Testis (tissue), 2 donors: ENCODE results near the gene SBF1.

Experiments used
- POLR2A ChIP-seq: fragments of 450-650 bp; IDR thresholded peaks from one replicate; pipeline ENCODE4 v1.6.1; 2017; ENCODE audit warnings: antibody characterized with exemption, mild to moderate bottlenecking, moderate library complexity
- TF ChIP-seq, protein P1 (sequence below), 3 experiments: fragments of 450-650 bp in 2 of 3; fragments of 200-600 bp in 1 of 3; sonication (generic) in 1 of 3; IDR thresholded peaks; one replicate each; pipeline ENCODE4 v1.5.1; 2016 to 2019; ENCODE audit warnings: antibody characterized with exemption in 3 of 3, mild to moderate bottlenecking in 2 of 3, moderate library complexity in 1 of 3

- TF ChIP-seq, protein P1, sequence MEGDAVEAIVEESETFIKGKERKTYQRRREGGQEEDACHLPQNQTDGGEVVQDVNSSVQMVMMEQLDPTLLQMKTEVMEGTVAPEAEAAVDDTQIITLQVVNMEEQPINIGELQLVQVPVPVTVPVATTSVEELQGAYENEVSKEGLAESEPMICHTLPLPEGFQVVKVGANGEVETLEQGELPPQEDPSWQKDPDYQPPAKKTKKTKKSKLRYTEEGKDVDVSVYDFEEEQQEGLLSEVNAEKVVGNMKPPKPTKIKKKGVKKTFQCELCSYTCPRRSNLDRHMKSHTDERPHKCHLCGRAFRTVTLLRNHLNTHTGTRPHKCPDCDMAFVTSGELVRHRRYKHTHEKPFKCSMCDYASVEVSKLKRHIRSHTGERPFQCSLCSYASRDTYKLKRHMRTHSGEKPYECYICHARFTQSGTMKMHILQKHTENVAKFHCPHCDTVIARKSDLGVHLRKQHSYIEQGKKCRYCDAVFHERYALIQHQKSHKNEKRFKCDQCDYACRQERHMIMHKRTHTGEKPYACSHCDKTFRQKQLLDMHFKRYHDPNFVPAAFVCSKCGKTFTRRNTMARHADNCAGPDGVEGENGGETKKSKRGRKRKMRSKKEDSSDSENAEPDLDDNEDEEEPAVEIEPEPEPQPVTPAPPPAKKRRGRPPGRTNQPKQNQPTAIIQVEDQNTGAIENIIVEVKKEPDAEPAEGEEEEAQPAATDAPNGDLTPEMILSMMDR (IDR thresholded peaks at IDR 0.05), result no peak
- no peak for TF ChIP-seq POLR2A
These were observed 48.6 kb upstream of the SBF1 start for GRCh38 chr22:50523458-50523805.
